Immature natural killer cell (primary cell): Measurements from ENCODE around the gene SAMHD1. TPM values are rescaled to one million over a fixed set of nuclear protein-coding genes. Genes with fewer than 3 reads are reported as not detected.
"Not testable (repeated sequence)": the region's sequence is repeated elsewhere in the genome, so short reads cannot be mapped to it uniquely, and the experiment has no call there.

Experiments
- DNase-seq, 3 donors: peaks; one replicate each; pipeline ENCODE4 v3.0.0; 2022; ENCODE audit warnings: mixed read lengths in 1 of 3
- H3K27ac Mint-ChIP-seq, 6 donors: one replicate each; pipeline ENCODE4 v1.8.0; 2020; ENCODE audit warnings: mixed read lengths in 6 of 6, mild to moderate bottlenecking in 5 of 6, inconsistent platforms in 4 of 6, moderate library complexity in 3 of 6
- H3K27me3 Mint-ChIP-seq, 3 donors: one replicate each; pipeline ENCODE4 v1.8.0; 2020 to 2021; ENCODE audit warnings: low read depth in 3 of 3, mild to moderate bottlenecking in 3 of 3, mixed read lengths in 3 of 3, moderate library complexity in 3 of 3, inconsistent platforms in 1 of 3
- H3K36me3 Mint-ChIP-seq, 3 donors: one replicate each; pipeline ENCODE4 v1.8.0; 2020; ENCODE audit warnings: mixed read lengths in 3 of 3, inconsistent platforms in 2 of 3, mild to moderate bottlenecking in 2 of 3
- H3K4me1 Mint-ChIP-seq, 2 donors: one replicate each; pipeline ENCODE4 v1.8.0; 2020; ENCODE audit warnings: inconsistent platforms in 2 of 2, mild to moderate bottlenecking in 2 of 2, mixed read lengths in 2 of 2, moderate library complexity in 1 of 2
- H3K4me3 Mint-ChIP-seq, 5 donors: one replicate each; pipeline ENCODE4 v1.8.0; 2020; ENCODE audit warnings: mild to moderate bottlenecking in 5 of 5, mixed read lengths in 5 of 5, inconsistent platforms in 3 of 5, moderate library complexity in 3 of 5
- H3K9me3 Mint-ChIP-seq, 6 donors: one replicate each; pipeline ENCODE4 v1.8.0; 2020; ENCODE audit warnings: mild to moderate bottlenecking in 6 of 6, mixed read lengths in 6 of 6, inconsistent platforms in 4 of 6, moderate library complexity in 3 of 6
- polyA plus RNA-seq, 3 donors: library from polyadenylated mRNA; unstranded; fragments of 300-500 nt; fragmentation: Illumina TruSeq; gene quantifications; one replicate each; pipeline ENCODE4 v1.2.3, GENCODE V29; 2021

SAMHD1 gene
- polyA plus RNA-seq, 3 donors from 2014 or later: 202 to 354 (median 297) TPM

- Mint-ChIP-seq H3K9me3 (no peaks in the 10 kb centered on the region), H3K36me3 (peaks cover 10 to 24% (median 12%) of the 10 kb centered on the region in 3 donors), H3K27me3 (peaks cover 1 to 2% (median 2%) of the 10 kb centered on the region in 3 donors), H3K4me3 (no peak overlapping the region), H3K4me1 (peaks cover 15 to 25% of the 10 kb centered on the region in 2 donors), H3K27ac (peak overlapping the region in 4 of 6 donors; percentile 64 to 86 (median 80))
- DNase-seq: no peak
Observed at GRCh38 chr20:36887752-36888090, 63.8 kb downstream of the SAMHD1 start.

- Mint-ChIP-seq H3K27me3 (peaks cover 1 to 2% (median 2%) of the 10 kb centered on the region in 3 donors), H3K27ac (peak overlapping the region; percentile 38 to 86 (median 74)), H3K9me3 (no peaks in the 10 kb centered on the region), H3K4me1 (peaks cover 15 to 25% of the 10 kb centered on the region in 2 donors), H3K36me3 (peaks cover 9 to 19% (median 9%) of the 10 kb centered on the region in 3 donors), H3K4me3 (no peak overlapping the region)
- DNase-seq: peak; percentile 59 to 66 (median 60)
Observed at GRCh38 chr20:36886859-36887751, 64.4 kb downstream of the SAMHD1 start.

- Mint-ChIP-seq H3K27ac (no peak overlapping the region), H3K4me3 (no peak overlapping the region), H3K27me3 (peaks cover 0 to 4% (median 2%) of the 10 kb centered on the region in 3 donors), H3K4me1 (peaks cover 15 to 25% of the 10 kb centered on the region in 2 donors), H3K36me3 (peaks cover 3 to 13% (median 7%) of the 10 kb centered on the region in 3 donors), H3K9me3 (no peaks in the 10 kb centered on the region)
- DNase-seq: no peak
Observed at GRCh38 chr20:36885356-36885755, 66.2 kb downstream of the SAMHD1 start.

- Mint-ChIP-seq H3K36me3 (peaks cover 0 to 4% (median 3%) of the 10 kb centered on the region in 3 donors), H3K4me3 (no peak overlapping the region), H3K27ac (peak overlapping the region in 1 of 6 donors; percentile 16), H3K27me3 (peaks cover 0 to 6% (median 2%) of the 10 kb centered on the region in 3 donors), H3K4me1 (peaks cover 12 to 25% of the 10 kb centered on the region in 2 donors), H3K9me3 (no peaks in the 10 kb centered on the region)
- no peak for DNase-seq
Observed at GRCh38 chr20:36883977-36884535, 67.5 kb downstream of the SAMHD1 start.

GRCh38 chr20:36881888-36882287 lies 69.6 kb downstream of the SAMHD1 start:
- Mint-ChIP-seq H3K9me3 (no peaks in the 10 kb centered on the region), H3K27ac (peak overlapping the region in 1 of 6 donors; percentile 29), H3K36me3 (peaks cover 0 to 4% (median 3%) of the 10 kb centered on the region in 3 donors), H3K4me1 (peaks cover 6 to 15% of the 10 kb centered on the region in 2 donors), H3K27me3 (peaks cover 0 to 6% (median 0%) of the 10 kb centered on the region in 3 donors), H3K4me3 (no peak overlapping the region)
- DNase-seq: no peak

GRCh38 chr20:36881331-36881730 lies 70.2 kb downstream of the SAMHD1 start:
- Mint-ChIP-seq H3K27ac (no peak overlapping the region), H3K27me3 (peaks cover 0 to 4% (median 0%) of the 10 kb centered on the region in 3 donors), H3K9me3 (no peaks in the 10 kb centered on the region), H3K4me3 (no peak overlapping the region), H3K36me3 (peaks cover 0 to 4% (median 3%) of the 10 kb centered on the region in 3 donors), H3K4me1 (peaks cover 1 to 10% of the 10 kb centered on the region in 2 donors)
- no peak for DNase-seq

GRCh38 chr20:36880741-36881250 lies 70.7 kb downstream of the SAMHD1 start:
- peaks cover 0 to 4% (median 0%) of the 10 kb centered on the region in 3 donors for H3K27me3 Mint-ChIP-seq
- H3K36me3 Mint-ChIP-seq: peaks cover 0 to 4% (median 3%) of the 10 kb centered on the region in 3 donors
- H3K9me3 Mint-ChIP-seq: no peaks in the 10 kb centered on the region
- H3K4me3 Mint-ChIP-seq: no peak overlapping the region
- H3K27ac Mint-ChIP-seq: no peak overlapping the region
- H3K4me1 Mint-ChIP-seq: peaks cover under 1 to 8% of the 10 kb centered on the region in 2 donors
- no peak for DNase-seq

- H3K9me3 Mint-ChIP-seq: no peaks in the 10 kb centered on the region
- no peak for DNase-seq
- no peak overlapping the region for H3K4me3 Mint-ChIP-seq
- H3K27me3 Mint-ChIP-seq: peaks cover 0 to 4% (median 0%) of the 10 kb centered on the region in 3 donors
- peaks cover 0 to 4% (median 0%) of the 10 kb centered on the region in 3 donors for H3K36me3 Mint-ChIP-seq
- H3K4me1 Mint-ChIP-seq: peaks cover 0 to 4% of the 10 kb centered on the region in 2 donors
- no peak overlapping the region for H3K27ac Mint-ChIP-seq
Observed at GRCh38 chr20:36878941-36879340, 72.6 kb downstream of the SAMHD1 start.

- peaks cover 4 to 5% of the 10 kb centered on the region in 2 donors for H3K4me1 Mint-ChIP-seq
- no peak overlapping the region for H3K27ac Mint-ChIP-seq
- H3K36me3 Mint-ChIP-seq: no peaks in the 10 kb centered on the region
- H3K9me3 Mint-ChIP-seq: no peaks in the 10 kb centered on the region
- H3K4me3 Mint-ChIP-seq: no peak overlapping the region
- no peak for DNase-seq
- H3K27me3 Mint-ChIP-seq: peaks cover 0 to 5% (median 0%) of the 10 kb centered on the region in 3 donors
Observed at GRCh38 chr20:36876473-36876833, 75.1 kb downstream of the SAMHD1 start.

GRCh38 chr20:36875702-36876472 lies 75.6 kb downstream of the SAMHD1 start, which contains the start of gene TLDC2:
Gene TLDC2 (plus strand): TSS chr20:36876138. CDS start chr20:36876175, 37 bp downstream.
- H3K4me1 Mint-ChIP-seq: peaks cover 4 to 5% of the 10 kb centered on the region in 2 donors
- H3K27me3 Mint-ChIP-seq: peaks cover 0 to 5% (median 0%) of the 10 kb centered on the region in 3 donors
- no peaks in the 10 kb centered on the region for H3K36me3 Mint-ChIP-seq
- DNase-seq: no peak
- H3K27ac Mint-ChIP-seq: peak within 1 kb of the TSS in 2 of 6 donors; percentile 26 to 79
- peak within 1 kb of the TSS in 2 of 5 donors; percentile 20 to 27 for H3K4me3 Mint-ChIP-seq
- H3K9me3 Mint-ChIP-seq: no peaks in the 10 kb centered on the region

- not testable (repeated sequence) for H3K4me1 Mint-ChIP-seq, H3K4me3 Mint-ChIP-seq, H3K9me3 Mint-ChIP-seq, H3K36me3 Mint-ChIP-seq, DNase-seq, H3K27ac Mint-ChIP-seq, H3K27me3 Mint-ChIP-seq
Observed at GRCh38 chr20:36875093-36875492, 76.4 kb downstream of the SAMHD1 start.

GRCh38 chr20:36873498-36874189 lies 77.9 kb downstream of the SAMHD1 start:
- no peak for DNase-seq
- Mint-ChIP-seq H3K27me3 (peaks cover 0 to 3% (median 2%) of the 10 kb centered on the region in 3 donors), H3K4me1 (peaks cover 4 to 5% of the 10 kb centered on the region in 2 donors), H3K27ac (no peak overlapping the region), H3K36me3 (no peaks in the 10 kb centered on the region), H3K4me3 (no peak overlapping the region), H3K9me3 (no peaks in the 10 kb centered on the region)

GRCh38 chr20:36872852-36873251 lies 78.7 kb downstream of the SAMHD1 start:
- H3K27me3 Mint-ChIP-seq: peaks cover 0 to 3% (median 2%) of the 10 kb centered on the region in 3 donors
- no peak overlapping the region for H3K4me3 Mint-ChIP-seq
- H3K9me3 Mint-ChIP-seq: no peaks in the 10 kb centered on the region
- peak overlapping the region in 1 of 6 donors; percentile 21 for H3K27ac Mint-ChIP-seq
- peaks cover 4 to 5% of the 10 kb centered on the region in 2 donors for H3K4me1 Mint-ChIP-seq
- no peak for DNase-seq
- no peaks in the 10 kb centered on the region for H3K36me3 Mint-ChIP-seq
